ENCODE data around the gene ATP5IF1. TPM values are rescaled to one million over a fixed set of nuclear protein-coding genes. Genes with fewer than 3 reads are reported as not detected.

Gene ATP5IF1
- total RNA-seq, 4 donors from 2014 or later: 131 to 503 (median 344) TPM

GRCh38 chr1:28265577-28265976 is 29.7 kb downstream of the ATP5IF1 start:
- no peak overlapping the region for H3K27ac ChIP-seq
- TF ChIP-seq EP300 (IDR thresholded peaks at IDR 0.05; ENCODE audit: low read depth): no peak
- no peak for TF ChIP-seq CTCF (IDR thresholded peaks at IDR 0.05)
- no peak for TF ChIP-seq POLR2A (IDR thresholded peaks at IDR 0.05)
- TF ChIP-seq POLR2AphosphoS5 (IDR thresholded peaks at IDR 0.05): no peak
- H3K27me3 ChIP-seq: no peaks in the 10 kb centered on the region
- no peaks in the 10 kb centered on the region for H3K9me3 ChIP-seq
- WGBS, 2 donors (ENCODE audit: low coverage in 1 of 2): 89 to 100% methylated on average over 1 to 7 of the region's 8 CpGs
- no peak for DNase-seq
- H3K4me3 ChIP-seq: no peak overlapping the region
- intact Hi-C loops (cut with DNase I; ENCODE audit: low total_unique reads) (no loop called here), in situ Hi-C loops (cut with MboI; ENCODE audit: low pct_ligation_motif_present in 1 of 4, low pct_unique_long_range_greater_than_20kb in 1 of 4, low sequenced_read_pairs in 3 of 4) (no loop called here)
- H3K36me3 ChIP-seq: no peaks in the 10 kb centered on the region
- peaks cover 8 to 41% (median 28%) of the 10 kb centered on the region in 4 donors for H3K4me1 ChIP-seq

GRCh38 chr1:28266920-28267322 is 31.0 kb downstream of the ATP5IF1 start:
- intact Hi-C loops (cut with DNase I; ENCODE audit: low total_unique reads): no loop called here
- no peaks in the 10 kb centered on the region for H3K27me3 ChIP-seq
- no peaks in the 10 kb centered on the region for H3K36me3 ChIP-seq
- TF ChIP-seq POLR2A (IDR thresholded peaks at IDR 0.05) (no peak), CTCF (IDR thresholded peaks at IDR 0.05) (no peak), EP300 (IDR thresholded peaks at IDR 0.05; ENCODE audit: low read depth) (no peak), POLR2AphosphoS5 (IDR thresholded peaks at IDR 0.05) (no peak)
- H3K27ac ChIP-seq: no peak overlapping the region
- WGBS, 2 donors (ENCODE audit: low coverage in 1 of 2): 80 to 84% methylated on average over 1 to 5 of the region's 5 CpGs
- no peak for DNase-seq
- no peak overlapping the region for H3K4me3 ChIP-seq
- peaks cover 0 to 28% (median 17%) of the 10 kb centered on the region in 4 donors for H3K4me1 ChIP-seq
- H3K9me3 ChIP-seq: no peaks in the 10 kb centered on the region
- in situ Hi-C loops (cut with MboI; ENCODE audit: low pct_ligation_motif_present in 1 of 4, low pct_unique_long_range_greater_than_20kb in 1 of 4, low sequenced_read_pairs in 3 of 4): no loop called here

GRCh38 chr1:28267633-28268032 is 31.7 kb downstream of the ATP5IF1 start:
- H3K36me3 ChIP-seq: no peaks in the 10 kb centered on the region
- TF ChIP-seq EP300 (IDR thresholded peaks at IDR 0.05; ENCODE audit: low read depth): no peak
- TF ChIP-seq POLR2A (IDR thresholded peaks at IDR 0.05): no peak
- TF ChIP-seq CTCF (IDR thresholded peaks at IDR 0.05): no peak
- no peak for TF ChIP-seq POLR2AphosphoS5 (IDR thresholded peaks at IDR 0.05)
- DNase-seq: no peak
- in situ Hi-C loops (cut with MboI; ENCODE audit: low pct_ligation_motif_present in 1 of 4, low pct_unique_long_range_greater_than_20kb in 1 of 4, low sequenced_read_pairs in 3 of 4) (no loop called here), intact Hi-C loops (cut with DNase I; ENCODE audit: low total_unique reads) (no loop called here)
- no peaks in the 10 kb centered on the region for H3K9me3 ChIP-seq
- H3K27me3 ChIP-seq: no peaks in the 10 kb centered on the region
- no peak overlapping the region for H3K4me3 ChIP-seq
- no peak overlapping the region for H3K27ac ChIP-seq
- peaks cover 0 to 22% (median 15%) of the 10 kb centered on the region in 4 donors for H3K4me1 ChIP-seq
- 87 to 100% methylated on average over 1 to 2 of the region's 2 CpGs for WGBS, 2 donors (ENCODE audit: low coverage in 1 of 2)

- WGBS, 2 donors (ENCODE audit: low coverage in 1 of 2): 63 to 70% methylated on average over 2 of the region's 2 CpGs
- Histone ChIP-seq H3K27me3 (no peaks in the 10 kb centered on the region), H3K27ac (no peak overlapping the region), H3K4me1 (peaks cover 0 to 4% (median 2%) of the 10 kb centered on the region in 4 donors), H3K9me3 (no peaks in the 10 kb centered on the region), H3K4me3 (no peak overlapping the region), H3K36me3 (peaks cover 0 to 17% (median 7%) of the 10 kb centered on the region in 4 donors)
- DNase-seq: no peak
- TF ChIP-seq POLR2A (IDR thresholded peaks at IDR 0.05) (no peak), EP300 (IDR thresholded peaks at IDR 0.05; ENCODE audit: low read depth) (no peak), POLR2AphosphoS5 (IDR thresholded peaks at IDR 0.05) (no peak), CTCF (IDR thresholded peaks at IDR 0.05) (no peak)
- in situ Hi-C loops (cut with MboI; ENCODE audit: low pct_ligation_motif_present in 1 of 4, low pct_unique_long_range_greater_than_20kb in 1 of 4, low sequenced_read_pairs in 3 of 4) (no loop called here), intact Hi-C loops (cut with DNase I; ENCODE audit: low total_unique reads) (no loop called here)
Observed at GRCh38 chr1:28269529-28269928, 33.6 kb downstream of the ATP5IF1 start.

Data from transverse colon (tissue), 4 donors.